RWPE1 (cell line): ENCODE measurements around the gene SMIM24.

Experiments
- CTCF ChIA-PET: fragments of 350-600 bp; sonication (Branson Sonifier 250); formaldehyde crosslinking; extraction: SDS; loops from one replicate; lab custom pipeline; 2021; lab: Yijun Ruan, JAX
- POLR2A ChIA-PET: fragments of 400-600 bp; formaldehyde crosslinking; extraction: SDS; loops from one replicate; lab custom pipeline; 2020; ENCODE audit warnings: antibody characterized with exemption; ENCODE audit not compliant: low non-redundant PET; lab: Yijun Ruan, JAX
- DNase-seq: peaks from one replicate; pipeline ENCODE4 v3.0.0; 2012; ENCODE audit warnings: low spot score
- H3K27ac ChIP-seq: fragments of 450-650 bp; 2 replicates; pipeline ENCODE4 v1.5.1; 2017
- TF ChIP-seq, protein P1 (sequence below): fragments of 450-650 bp; conservative IDR thresholded peaks from 2 replicates; pipeline ENCODE4 v1.5.1; 2017; ENCODE audit warnings: low read depth, mild to moderate bottlenecking

Gene SMIM24

DNA sequence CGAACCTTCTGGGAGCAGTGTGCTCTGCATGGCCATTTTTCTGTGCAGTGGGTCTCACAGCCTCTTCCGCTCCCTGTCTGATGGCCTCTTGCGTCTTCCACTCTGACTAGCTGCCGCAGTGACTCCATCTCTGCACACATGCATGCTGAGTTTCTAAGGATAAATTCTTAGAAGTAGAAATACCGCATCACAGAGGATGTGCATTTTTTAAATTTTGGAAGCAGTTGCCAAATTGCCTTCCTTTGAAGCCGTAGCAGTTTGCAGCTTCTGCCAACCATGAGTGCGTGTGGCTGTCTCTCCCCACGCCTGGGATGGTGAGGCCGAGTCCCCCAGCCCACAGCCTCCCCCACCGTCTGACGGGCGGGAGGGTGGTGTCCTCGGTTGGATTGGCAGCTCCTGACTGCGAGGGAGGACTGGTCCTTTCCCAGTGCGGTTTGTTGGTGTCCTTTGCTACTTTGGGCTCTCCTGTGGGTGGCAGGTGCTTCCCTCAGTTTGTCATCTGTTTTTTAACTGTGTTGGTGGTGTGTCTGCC is 35.6 kb upstream of the SMIM24 start:
- peak overlapping the region; percentile 37 for H3K27ac ChIP-seq
- ChIA-PET POLR2A (no interaction called here), CTCF (no interaction called here)
- TF ChIP-seq, protein P1, sequence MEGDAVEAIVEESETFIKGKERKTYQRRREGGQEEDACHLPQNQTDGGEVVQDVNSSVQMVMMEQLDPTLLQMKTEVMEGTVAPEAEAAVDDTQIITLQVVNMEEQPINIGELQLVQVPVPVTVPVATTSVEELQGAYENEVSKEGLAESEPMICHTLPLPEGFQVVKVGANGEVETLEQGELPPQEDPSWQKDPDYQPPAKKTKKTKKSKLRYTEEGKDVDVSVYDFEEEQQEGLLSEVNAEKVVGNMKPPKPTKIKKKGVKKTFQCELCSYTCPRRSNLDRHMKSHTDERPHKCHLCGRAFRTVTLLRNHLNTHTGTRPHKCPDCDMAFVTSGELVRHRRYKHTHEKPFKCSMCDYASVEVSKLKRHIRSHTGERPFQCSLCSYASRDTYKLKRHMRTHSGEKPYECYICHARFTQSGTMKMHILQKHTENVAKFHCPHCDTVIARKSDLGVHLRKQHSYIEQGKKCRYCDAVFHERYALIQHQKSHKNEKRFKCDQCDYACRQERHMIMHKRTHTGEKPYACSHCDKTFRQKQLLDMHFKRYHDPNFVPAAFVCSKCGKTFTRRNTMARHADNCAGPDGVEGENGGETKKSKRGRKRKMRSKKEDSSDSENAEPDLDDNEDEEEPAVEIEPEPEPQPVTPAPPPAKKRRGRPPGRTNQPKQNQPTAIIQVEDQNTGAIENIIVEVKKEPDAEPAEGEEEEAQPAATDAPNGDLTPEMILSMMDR = no peak
- DNase-seq = no peak

DNA sequence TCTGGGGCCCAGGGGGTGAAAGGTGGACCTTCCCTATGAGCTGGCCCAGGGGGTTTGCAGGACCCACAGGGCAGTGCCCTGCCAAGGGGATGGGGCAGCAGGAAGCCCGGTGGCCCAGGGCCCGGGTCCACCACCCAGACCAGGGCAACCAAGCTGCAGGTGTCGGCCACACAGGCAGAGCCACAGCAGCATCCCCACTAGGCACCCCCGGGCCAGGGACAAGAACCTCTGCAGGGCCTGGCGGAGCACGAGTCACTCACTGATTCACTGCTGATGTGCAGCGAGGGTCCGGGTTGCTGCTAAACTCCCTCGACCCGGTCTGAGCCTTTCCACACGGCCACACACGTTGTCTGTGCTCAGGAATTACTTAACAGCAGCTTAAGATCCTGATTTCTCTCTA is 34.6 kb upstream of the SMIM24 start:
- ChIA-PET POLR2A (no interaction called here), CTCF (no interaction called here)
- DNase-seq = no peak
- TF ChIP-seq, protein P1 = no peak
- peak overlapping the region; percentile 37 for H3K27ac ChIP-seq

DNA sequence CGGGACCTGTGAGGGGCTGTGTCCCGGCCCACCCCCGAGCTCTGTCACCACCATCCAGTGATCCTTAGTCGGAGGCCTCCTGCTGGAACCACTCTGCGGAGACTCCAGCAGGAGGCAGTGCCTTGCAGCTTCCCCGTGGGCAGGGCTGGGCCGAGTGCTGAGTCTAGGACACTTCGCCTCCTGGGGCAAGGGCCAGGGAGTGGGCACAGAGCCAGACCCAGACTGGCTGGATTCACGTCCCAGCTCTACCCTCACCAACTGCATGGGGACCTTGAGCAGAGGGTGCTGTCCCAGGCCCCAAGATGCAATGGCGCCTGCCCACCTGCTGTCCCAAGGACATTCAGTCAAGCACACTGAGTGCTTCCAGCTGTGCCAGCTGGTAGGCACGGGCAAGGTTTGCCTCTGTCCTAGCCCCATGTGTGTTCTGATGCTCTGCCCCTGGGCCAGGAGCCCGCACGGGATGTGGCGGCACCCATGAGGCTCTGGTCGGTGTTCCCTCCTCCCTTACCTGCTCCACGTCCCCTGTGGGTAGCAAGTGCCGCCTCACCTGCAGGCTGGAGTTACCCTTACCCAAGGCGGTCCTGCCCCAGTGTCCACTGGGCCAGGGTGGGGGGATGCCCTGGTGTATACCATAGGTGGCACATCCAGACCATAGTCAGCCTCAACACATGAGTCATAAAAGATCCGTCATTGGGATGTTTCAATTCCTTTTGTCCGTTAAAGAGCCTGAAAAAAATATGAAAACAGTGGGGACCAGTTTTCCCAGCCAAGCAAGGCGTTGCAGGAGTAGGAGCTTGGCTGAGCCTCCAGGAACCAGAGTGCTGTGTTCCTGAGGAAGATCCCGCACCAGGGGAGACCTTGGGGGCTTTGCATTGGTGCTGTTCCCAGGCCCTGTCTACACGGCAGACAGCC is 33.2 kb upstream of the SMIM24 start:
- POLR2A ChIA-PET = no interaction called here
- CTCF ChIA-PET = no interaction called here
- TF ChIP-seq, protein P1 = no peak

DNA sequence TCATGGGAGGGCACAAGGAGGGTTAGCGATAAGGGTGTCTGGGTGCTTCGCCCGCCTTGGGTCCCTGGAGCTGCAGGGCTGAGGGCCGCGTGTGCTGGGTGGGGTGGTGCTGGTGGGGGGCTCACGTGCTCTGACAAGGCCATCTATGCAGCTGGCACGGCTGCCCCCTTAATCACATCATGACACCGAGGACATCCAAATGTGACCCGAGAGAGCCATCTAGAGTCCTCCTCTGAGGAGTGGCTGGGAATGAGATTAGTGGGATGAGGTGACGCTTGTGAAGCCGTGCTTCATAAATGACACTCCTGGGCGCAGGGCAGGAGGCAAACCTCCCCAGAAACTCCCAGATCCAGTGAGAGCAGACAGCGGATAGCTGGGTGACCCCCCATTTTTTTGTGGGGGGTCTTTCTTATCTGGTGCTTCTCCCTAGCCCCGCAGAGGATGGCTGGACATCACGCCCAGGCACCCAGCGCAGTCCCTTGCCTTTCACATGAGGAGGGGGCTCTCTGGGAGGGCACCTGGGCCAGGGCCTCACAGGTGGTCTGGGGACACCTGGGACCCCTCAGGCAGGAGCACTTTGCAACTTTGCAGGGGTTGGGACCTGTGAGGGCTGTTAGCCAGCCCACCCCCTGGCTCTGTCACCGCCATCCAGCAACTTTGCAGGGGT is 32.4 kb upstream of the SMIM24 start:
- TF ChIP-seq, protein P1 = no peak
- no peak overlapping the region for H3K27ac ChIP-seq
- POLR2A ChIA-PET = no interaction called here
- CTCF ChIA-PET = no interaction called here
- no peak for DNase-seq

More for the DNA sequence above, 33.2 kb upstream of the SMIM24 start:
- DNase-seq = no peak
- H3K27ac ChIP-seq = 0 out of 2 replicates have a peak overlapping the region, but pooled peaks have one; percentile 3

DNA sequence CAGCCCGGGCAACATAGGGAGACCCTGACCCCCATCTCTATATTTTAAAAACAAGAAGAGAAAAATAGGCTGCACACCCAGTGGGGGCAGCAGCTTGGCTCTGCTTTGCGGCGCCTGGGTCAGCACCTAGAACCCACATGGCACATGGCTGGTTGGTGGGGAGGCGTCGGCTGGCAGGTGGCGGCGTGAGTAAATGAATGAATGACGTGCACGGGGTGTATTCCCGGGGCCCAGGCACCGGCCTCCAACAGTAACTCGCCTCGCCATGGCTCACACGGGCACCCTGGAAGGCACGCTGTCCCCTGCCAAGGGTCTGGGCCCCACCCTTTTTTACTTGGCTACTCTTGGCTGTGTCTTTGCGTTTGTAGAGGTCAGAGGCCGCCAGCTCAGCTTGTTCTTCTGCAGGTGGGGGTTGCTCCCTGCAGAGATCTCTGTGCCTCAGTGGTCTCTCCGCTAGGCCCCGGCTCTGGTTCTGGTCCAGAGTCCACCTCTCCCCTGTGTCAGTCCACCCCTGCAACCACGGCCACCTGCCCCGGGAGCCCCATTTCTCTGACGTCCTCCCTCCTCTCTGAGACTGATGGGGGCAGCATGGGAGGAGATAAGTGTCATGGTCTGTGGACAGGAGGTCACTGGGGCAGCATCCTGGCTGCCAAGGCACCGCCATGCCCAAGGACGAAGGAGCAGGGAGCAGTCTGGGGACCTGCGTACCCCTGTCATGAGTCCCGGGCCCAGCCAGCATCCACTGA is 31.4 kb upstream of the SMIM24 start:
- POLR2A ChIA-PET = no interaction called here
- TF ChIP-seq, protein P1 = no peak
- CTCF ChIA-PET = no interaction called here

DNA sequence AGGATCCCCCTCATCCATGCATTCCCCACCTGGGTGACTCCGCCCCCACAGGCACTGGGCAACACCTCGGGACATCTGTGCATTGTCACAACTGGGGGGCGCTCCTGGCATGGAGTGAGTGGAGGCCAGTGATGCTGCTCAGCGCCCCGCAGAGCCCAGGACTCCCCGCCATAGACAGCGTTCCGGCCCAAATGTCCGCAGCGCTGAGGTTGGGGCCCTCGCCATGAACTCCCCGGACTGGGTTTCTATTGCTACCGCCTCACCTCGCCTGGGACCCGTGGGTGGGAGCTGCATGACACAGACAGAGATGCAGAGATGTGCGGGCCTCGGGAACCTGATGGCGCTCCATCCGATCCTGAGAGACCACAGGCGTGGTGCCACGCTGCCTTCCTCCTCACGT is 30.4 kb upstream of the SMIM24 start:
- 0 out of 2 replicates have a peak overlapping the region, but pooled peaks have one; percentile 9 for H3K27ac ChIP-seq
- CTCF ChIA-PET = no interaction called here
- TF ChIP-seq, protein P1 = no peak
- no peak for DNase-seq
- POLR2A ChIA-PET = no interaction called here

More for the DNA sequence above, 31.4 kb upstream of the SMIM24 start:
- DNase-seq = no peak
- H3K27ac ChIP-seq = peak overlapping the region; percentile 9; the same call in 1 of the 2 replicates
